Body of pancreas (tissue), 4 donors: ENCODE results near the gene HNRNPM. TPM values are rescaled to one million over a fixed set of nuclear protein-coding genes. Genes with fewer than 3 reads are reported as not detected.

Experiments used
- ATAC-seq: fragments of 150-250 bp; one replicate; pipeline ENCODE4 v1.9.1; 2016
- DNase-seq, 4 donors: peaks; one replicate each; pipeline ENCODE4 v3.0.0-alpha.2; 2019
- H3K27ac ChIP-seq, 4 donors: fragments of 200-600 bp; sonication (generic); 1 replicate in 3 of 4; 2 replicates in 1 of 4; pipeline versions ENCODE4 v1.5.1 to v1.6.1; 2016 to 2019; ENCODE audit warnings: mild to moderate bottlenecking in 1 of 4, mixed read lengths in 1 of 4, moderate library complexity in 1 of 4
- H3K27me3 ChIP-seq, 2 donors: fragments of 200-600 bp; sonication (generic); one replicate each; pipeline ENCODE4 v1.6.0; 2016; ENCODE audit warnings: mild to moderate bottlenecking in 1 of 2
- H3K36me3 ChIP-seq, 2 donors: fragments of 200-600 bp; sonication (generic); replicated peaks in 1 of 2; 2 replicates each; pipeline ENCODE4 v1.5.1; 2016; ENCODE audit warnings: low read depth in 2 of 2; ENCODE audit not compliant: insufficient read depth in 1 of 2
- H3K4me1 ChIP-seq: fragments of 200-600 bp; sonication (generic); one replicate; pipeline ENCODE4 v1.6.0; 2016
- H3K4me3 ChIP-seq, 2 donors: fragments of 200-600 bp; sonication (generic); 1 replicate in 1 of 2; 2 replicates in 1 of 2; pipeline ENCODE4 v1.5.1; 2016 to 2019
- H3K9me3 ChIP-seq, 3 donors: fragments of 200-600 bp; sonication (generic); 1 replicate in 2 of 3; 2 replicates in 1 of 3; pipeline ENCODE4 v1.5.1; 2016
- POLR2A ChIP-seq, 3 donors: fragments of 450-650 bp; IDR thresholded peaks; one replicate each; pipeline ENCODE4 v1.6.1; 2016; ENCODE audit warnings: antibody characterized with exemption in 3 of 3, mild to moderate bottlenecking in 2 of 3
- WGBS, 2 donors: methylation state at CpG; one replicate each; pipeline ENCODE4 v1.1.5; 2017; 5-methylcytosine and 5-hydroxymethylcytosine counted together
- intact Hi-C: fragments of 100-400 bp; cut with DNase I; formaldehyde crosslinking; loops from one replicate; pipeline ENCODE4 v1.15.1; 2023
- total RNA-seq, 2 donors: library from RNA; depleted of rRNA; stranded (reverse); fragments of >200 nt; gene quantifications; one replicate each; pipeline ENCODE4 v1.1.0, GENCODE V29; 2016
- TF ChIP-seq, protein P1 (sequence below), 7 experiments: fragments of 450-650 bp in 4 of 7; fragments of 200-600 bp in 3 of 7; sonication (generic) in 3 of 7; IDR thresholded peaks; one replicate each; pipeline ENCODE4 v1.5.1; 2016 to 2019; ENCODE audit warnings: antibody characterized with exemption in 7 of 7

HNRNPM gene
- total RNA-seq, 2 donors from 2014 or later, result 64.9 to 146 TPM

DNA sequence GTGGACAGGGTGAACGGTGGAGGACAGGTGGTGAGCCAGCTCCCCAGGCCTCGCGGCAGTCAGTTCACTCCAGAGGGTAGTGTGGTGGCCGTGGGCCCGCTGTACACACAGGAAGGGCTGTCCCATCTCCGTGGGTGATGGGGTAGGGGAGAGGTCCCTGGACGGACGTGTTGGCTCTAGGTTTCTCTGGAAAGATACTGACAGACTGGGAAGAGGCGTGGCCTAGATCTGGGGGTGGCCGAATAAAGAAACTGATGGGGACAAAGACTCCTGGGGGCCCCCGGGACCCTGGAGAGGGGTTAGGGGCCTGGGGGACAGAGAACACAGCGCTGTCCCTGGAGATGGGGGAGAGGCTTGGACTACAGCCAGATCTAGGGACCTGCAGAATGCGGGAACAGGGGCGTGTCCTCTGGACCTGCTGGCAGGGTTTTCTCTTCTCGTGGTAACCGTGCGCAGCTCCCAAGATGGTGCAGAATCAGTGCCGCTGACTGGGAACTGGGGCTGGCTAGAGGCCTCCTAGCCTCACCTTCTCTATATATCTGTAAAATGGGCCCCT, 61.7 kb downstream of the HNRNPM start:
- 16 to 28% methylated on average over 12 to 18 of the region's 18 CpGs for WGBS, 2 donors
- peak; percentile 39 for ATAC-seq
- peak overlapping the region; percentile 12 to 74 (median 52) for H3K27ac ChIP-seq

DNA sequence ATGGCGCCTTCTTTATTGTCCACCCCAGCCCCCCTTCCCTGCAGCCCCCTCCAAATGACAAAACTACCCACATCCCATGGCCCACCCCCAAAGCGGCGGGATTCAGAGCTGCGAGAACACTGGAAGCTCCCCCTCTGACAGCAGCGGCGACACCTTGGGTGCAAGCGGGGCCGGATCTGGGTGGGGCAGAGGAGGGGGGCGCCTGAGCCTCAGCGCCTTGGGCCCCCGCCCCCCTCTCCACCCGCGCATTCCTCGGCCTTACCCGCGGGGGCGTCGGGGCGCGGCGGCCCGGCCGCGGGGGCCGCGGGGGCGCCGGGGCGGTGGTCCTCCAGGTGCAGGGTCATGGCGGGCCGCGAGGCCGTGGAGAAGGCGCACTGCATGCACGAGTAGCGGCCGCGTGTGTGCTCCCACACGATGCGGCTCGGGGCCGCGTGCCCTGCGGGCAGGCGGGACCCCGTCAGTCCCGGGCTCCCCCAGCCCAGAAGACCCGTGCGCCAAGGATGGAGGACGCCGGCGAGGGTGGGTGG, 65.9 kb downstream of the HNRNPM start:
- H3K36me3 ChIP-seq, result no peaks in the 10 kb centered on the region
- intact Hi-C loops, result no loop called here
- TF ChIP-seq POLR2A (IDR thresholded peaks at IDR 0.05), result no peak
- TF ChIP-seq, protein P1, sequence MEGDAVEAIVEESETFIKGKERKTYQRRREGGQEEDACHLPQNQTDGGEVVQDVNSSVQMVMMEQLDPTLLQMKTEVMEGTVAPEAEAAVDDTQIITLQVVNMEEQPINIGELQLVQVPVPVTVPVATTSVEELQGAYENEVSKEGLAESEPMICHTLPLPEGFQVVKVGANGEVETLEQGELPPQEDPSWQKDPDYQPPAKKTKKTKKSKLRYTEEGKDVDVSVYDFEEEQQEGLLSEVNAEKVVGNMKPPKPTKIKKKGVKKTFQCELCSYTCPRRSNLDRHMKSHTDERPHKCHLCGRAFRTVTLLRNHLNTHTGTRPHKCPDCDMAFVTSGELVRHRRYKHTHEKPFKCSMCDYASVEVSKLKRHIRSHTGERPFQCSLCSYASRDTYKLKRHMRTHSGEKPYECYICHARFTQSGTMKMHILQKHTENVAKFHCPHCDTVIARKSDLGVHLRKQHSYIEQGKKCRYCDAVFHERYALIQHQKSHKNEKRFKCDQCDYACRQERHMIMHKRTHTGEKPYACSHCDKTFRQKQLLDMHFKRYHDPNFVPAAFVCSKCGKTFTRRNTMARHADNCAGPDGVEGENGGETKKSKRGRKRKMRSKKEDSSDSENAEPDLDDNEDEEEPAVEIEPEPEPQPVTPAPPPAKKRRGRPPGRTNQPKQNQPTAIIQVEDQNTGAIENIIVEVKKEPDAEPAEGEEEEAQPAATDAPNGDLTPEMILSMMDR (IDR thresholded peaks at IDR 0.05), result no peak
- DNase-seq, result no peak
- H3K9me3 ChIP-seq, result no peaks in the 10 kb centered on the region
- no peak overlapping the region for H3K27ac ChIP-seq
- no peaks in the 10 kb centered on the region for H3K27me3 ChIP-seq
- H3K4me1 ChIP-seq, result peaks cover 28% of the 10 kb centered on the region
- no peak overlapping the region for H3K4me3 ChIP-seq
- no peak for ATAC-seq
- 80 to 86% methylated on average over 23 to 37 of the region's 52 CpGs for WGBS, 2 donors

More for the DNA sequence above, 61.7 kb downstream of the HNRNPM start:
- no peaks in the 10 kb centered on the region for H3K9me3 ChIP-seq
- no peaks in the 10 kb centered on the region for H3K36me3 ChIP-seq
- H3K27me3 ChIP-seq, result no peaks in the 10 kb centered on the region
- TF ChIP-seq, protein P1 (IDR thresholded peaks at IDR 0.05), result no peak
- no peak for TF ChIP-seq POLR2A (IDR thresholded peaks at IDR 0.05)
- peaks cover 13% of the 10 kb centered on the region for H3K4me1 ChIP-seq
- H3K4me3 ChIP-seq, result no peak overlapping the region
- intact Hi-C loops, result loop anchor here (5.0 to 10.0 kb wide), 2 partner anchors 102 to 154 kb away; no protein-coding TSS in a partner anchor
- peak; percentile 33 to 58 (median 49) for DNase-seq

DNA sequence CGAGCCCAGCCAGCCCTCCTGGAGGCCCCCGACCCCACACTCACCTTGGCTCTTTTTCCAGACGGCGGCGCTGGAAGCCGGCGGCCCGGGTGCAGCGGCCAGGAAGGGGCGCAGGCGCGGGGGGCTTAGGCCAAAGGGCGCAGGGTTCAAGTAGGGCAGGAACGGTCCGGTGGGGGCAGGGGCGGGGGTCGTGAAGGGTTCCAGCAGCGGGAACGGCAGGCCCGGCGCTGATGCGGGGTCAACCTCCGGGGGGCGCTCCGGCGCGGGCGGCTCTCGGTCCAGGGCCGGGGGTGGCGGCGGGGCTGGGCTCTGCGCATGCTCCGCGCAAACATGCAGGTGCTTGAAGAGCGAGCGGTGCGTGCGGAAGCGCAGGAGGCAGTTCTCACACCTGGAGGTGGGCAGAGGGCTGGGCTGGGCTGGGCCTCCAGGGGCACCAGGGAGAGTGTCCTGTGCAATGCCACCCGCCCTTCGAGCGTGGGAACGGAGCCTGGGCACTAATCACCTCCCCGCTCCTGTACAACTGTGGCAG, 66.9 kb downstream of the HNRNPM start:
- Histone ChIP-seq H3K4me3 (no peak overlapping the region), H3K27me3 (no peaks in the 10 kb centered on the region), H3K36me3 (no peaks in the 10 kb centered on the region), H3K9me3 (no peaks in the 10 kb centered on the region), H3K4me1 (peaks cover 18% of the 10 kb centered on the region), H3K27ac (no peak overlapping the region)
- no peak for DNase-seq
- TF ChIP-seq POLR2A (IDR thresholded peaks at IDR 0.05), result no peak
- TF ChIP-seq, protein P1 (IDR thresholded peaks at IDR 0.05), result no peak
- 80 to 89% methylated on average over 14 to 38 of the region's 45 CpGs for WGBS, 2 donors
- no peak for ATAC-seq
- intact Hi-C loops, result no loop called here

DNA sequence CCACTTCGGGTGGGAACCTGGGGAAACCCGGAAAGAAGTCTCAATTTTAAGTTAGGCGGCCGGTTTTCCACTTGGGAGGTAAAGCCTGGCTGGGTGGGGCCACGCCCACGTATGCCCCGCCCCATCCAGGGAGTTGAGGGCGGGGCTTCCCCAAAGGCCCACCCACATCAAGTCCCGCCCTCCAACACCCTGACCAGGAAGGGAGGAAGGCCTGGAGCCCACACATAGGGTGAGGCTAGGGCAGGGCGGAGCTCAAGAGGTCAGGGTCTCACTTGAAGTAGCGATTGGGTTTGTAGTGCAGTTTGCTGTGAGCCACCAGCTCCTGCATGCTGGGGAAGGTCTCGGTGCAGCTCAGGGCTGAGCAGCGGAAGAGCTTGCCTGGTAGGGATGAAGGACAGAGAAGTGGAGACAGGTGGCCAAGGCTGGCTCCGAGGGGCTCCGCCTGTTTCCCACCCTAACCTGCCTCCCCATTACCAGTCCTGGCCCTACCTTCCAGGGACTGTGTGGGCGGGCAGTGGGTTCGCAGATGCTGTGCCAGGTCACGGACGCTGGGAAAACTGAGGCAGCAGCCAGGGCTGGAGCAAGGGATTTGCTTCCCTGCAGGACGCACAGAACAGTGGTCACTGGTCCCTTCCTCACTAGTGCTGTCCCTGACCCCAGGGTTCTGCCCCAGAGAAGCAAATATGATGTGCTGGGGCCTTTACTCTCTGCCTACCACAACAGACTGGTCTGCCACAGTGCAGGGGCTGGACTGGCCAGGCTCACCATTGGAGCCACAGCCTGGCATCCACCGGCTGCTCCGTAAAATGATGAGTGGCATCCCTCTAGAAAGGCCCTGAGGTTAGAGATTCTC, 67.6 kb downstream of the HNRNPM start:
- intact Hi-C loops, result no loop called here
- peak overlapping the region in 1 of 4 donors; percentile 100 for H3K27ac ChIP-seq
- no peak for DNase-seq
- WGBS, 2 donors, result 61 to 75% methylated on average over 9 to 21 of the region's 22 CpGs
- no peaks in the 10 kb centered on the region for H3K27me3 ChIP-seq
- H3K4me3 ChIP-seq, result no peak overlapping the region
- no peaks in the 10 kb centered on the region for H3K9me3 ChIP-seq
- H3K36me3 ChIP-seq, result no peaks in the 10 kb centered on the region
- TF ChIP-seq, protein P1 (IDR thresholded peaks at IDR 0.05), result no peak
- TF ChIP-seq POLR2A (IDR thresholded peaks at IDR 0.05), result no peak
- H3K4me1 ChIP-seq, result peaks cover 17% of the 10 kb centered on the region
- ATAC-seq, result no peak
